Lower leg skin (tissue), 4 donors: ENCODE data around the gene AGPAT4. TPM values are rescaled to one million over a fixed set of nuclear protein-coding genes. Genes with fewer than 3 reads are reported as not detected.

Source experiments
- DNase-seq, 2 donors: peaks; one replicate each; pipeline ENCODE4 v3.0.0-alpha.2; 2019; ENCODE audit warnings: low spot score in 2 of 2
- H3K4me3 ChIP-seq: fragments of 200-600 bp; sonication (generic); 2 replicates; pipeline ENCODE4 v1.5.1; 2017; ENCODE audit warnings: mild to moderate bottlenecking, low read depth; ENCODE audit not compliant: poor library complexity, severe bottlenecking
- CTCF ChIP-seq, 3 donors: fragments of 450-650 bp; IDR thresholded peaks; one replicate each; pipeline ENCODE4 v1.5.1; 2016; ENCODE audit warnings: antibody characterized with exemption in 3 of 3, mild to moderate bottlenecking in 3 of 3, moderate library complexity in 2 of 3
- POLR2A ChIP-seq, 2 donors: fragments of 450-650 bp; IDR thresholded peaks; one replicate each; pipeline ENCODE4 v1.6.1; 2016 to 2017; ENCODE audit warnings: antibody characterized with exemption in 2 of 2, mild to moderate bottlenecking in 1 of 2, moderate library complexity in 1 of 2
- WGBS, 2 donors: methylation state at CpG; one replicate each; pipeline ENCODE4 v1.1.5; 2018; 5-methylcytosine and 5-hydroxymethylcytosine counted together
- intact Hi-C: fragments of 100-400 bp; cut with DNase I; formaldehyde crosslinking; loops from one replicate; pipeline ENCODE4 v1.15.0; 2023; ENCODE audit warnings: low total_unique reads
- total RNA-seq, 4 donors: library from RNA; depleted of rRNA; stranded (reverse); fragments of >200 nt; gene quantifications; one replicate each; pipeline ENCODE4 v1.1.0, GENCODE V29; 2016

AGPAT4 gene
- total RNA-seq, 4 donors from 2014 or later: 0.44 to 2.0 (median 1.2) TPM

GRCh38 chr6:161150136-161150535 is 123.7 kb downstream of the AGPAT4 start:
- 87 to 89% methylated on average over 5 of the region's 5 CpGs for WGBS, 2 donors
- DNase-seq: no peak
- TF ChIP-seq CTCF (IDR thresholded peaks at IDR 0.05): no peak
- TF ChIP-seq POLR2A (IDR thresholded peaks at IDR 0.05): no peak
- no peak overlapping the region for H3K4me3 ChIP-seq
- intact Hi-C loops: no loop called here

GRCh38 chr6:161143663-161144430 is 130.0 kb downstream of the AGPAT4 start:
- intact Hi-C loops: no loop called here
- no peak for DNase-seq
- H3K4me3 ChIP-seq: no peak overlapping the region
- TF ChIP-seq POLR2A (IDR thresholded peaks at IDR 0.05) (no peak), CTCF (IDR thresholded peaks at IDR 0.05) (no peak)
- WGBS, 2 donors: 89 to 91% methylated on average over 11 of the region's 11 CpGs

- intact Hi-C loops: no loop called here
- H3K4me3 ChIP-seq: no peak overlapping the region
- WGBS, 2 donors: 95 to 96% methylated on average over 5 of the region's 5 CpGs
- DNase-seq: peak in 1 of 2 donors; percentile 68
- TF ChIP-seq CTCF (IDR thresholded peaks at IDR 0.05): no peak
- no peak for TF ChIP-seq POLR2A (IDR thresholded peaks at IDR 0.05)
Measured at GRCh38 chr6:161142957-161143296, 130.9 kb downstream of the AGPAT4 start.

- H3K4me3 ChIP-seq: no peak overlapping the region
- intact Hi-C loops: no loop called here
- 75 to 76% methylated on average over 11 of the region's 11 CpGs for WGBS, 2 donors
- TF ChIP-seq POLR2A (IDR thresholded peaks at IDR 0.05) (no peak), CTCF (IDR thresholded peaks at IDR 0.05) (no peak)
- DNase-seq: peak in 1 of 2 donors; percentile 80
Measured at GRCh38 chr6:161141173-161141572, 132.7 kb downstream of the AGPAT4 start.

- DNase-seq: no peak
- WGBS, 2 donors: 90 to 93% methylated on average over 9 to 10 of the region's 10 CpGs
- intact Hi-C loops: no loop called here
- TF ChIP-seq POLR2A (IDR thresholded peaks at IDR 0.05): no peak
- no peak for TF ChIP-seq CTCF (IDR thresholded peaks at IDR 0.05)
- H3K4me3 ChIP-seq: no peak overlapping the region
Measured at GRCh38 chr6:161140554-161140875, 133.3 kb downstream of the AGPAT4 start.
